T-helper 2 cell treated with Interferon-gamma antibody and Interleukin-4, amounts not matched to agents 5 μg/mL and 100 μg/mL, for 36 hours (primary cell): Measurements from ENCODE around the gene C22orf39.
A peak's percentile ranks its signal among the peaks of the same experiment; 100 is the strongest.

ENCODE experiments used
- DNase-seq: peaks from one replicate; pipeline ENCODE4 v3.0.0; 2021; ENCODE audit warnings: low spot score
- H3K27ac Mint-ChIP-seq: one replicate; pipeline ENCODE4 v1.8.0; 2021; ENCODE audit warnings: mild to moderate bottlenecking, mixed read lengths
- H3K27me3 Mint-ChIP-seq: one replicate; pipeline ENCODE4 v1.8.0; 2021; ENCODE audit warnings: low read depth, mixed read lengths
- H3K36me3 Mint-ChIP-seq: one replicate; pipeline ENCODE4 v1.8.0; 2021; ENCODE audit warnings: low read depth, mixed read lengths
- H3K4me1 Mint-ChIP-seq: one replicate; pipeline ENCODE4 v1.8.0; 2021; ENCODE audit warnings: low read depth, mixed read lengths
- H3K4me3 Mint-ChIP-seq: one replicate; pipeline ENCODE4 v1.8.0; 2022; ENCODE audit warnings: mild to moderate bottlenecking, moderate library complexity, mixed read lengths
- H3K9me3 Mint-ChIP-seq: one replicate; pipeline ENCODE4 v1.8.0; 2021; ENCODE audit warnings: mixed read lengths

Gene C22orf39

DNA sequence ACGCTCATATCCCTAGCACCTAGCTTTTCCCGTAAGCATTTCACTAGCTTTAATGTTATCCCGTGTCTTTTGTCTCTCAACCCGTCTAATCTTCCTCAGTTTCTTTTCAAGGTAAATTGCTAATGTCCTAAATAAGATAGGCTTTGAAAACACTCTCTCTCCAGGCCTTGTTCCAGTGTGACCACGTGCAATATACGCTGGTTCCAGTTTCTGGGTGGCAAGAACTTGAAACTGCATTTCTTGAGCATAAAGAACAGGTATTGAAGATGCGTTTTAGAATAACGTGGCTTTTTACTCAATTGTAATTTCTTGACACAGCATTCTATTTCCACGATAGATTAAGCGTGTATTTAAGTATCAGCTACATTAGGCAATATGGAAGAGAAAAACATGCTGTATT, 33.3 kb upstream of the C22orf39 start:
- Mint-ChIP-seq H3K9me3 (no peaks in the 10 kb centered on the region), H3K4me3 (peak overlapping the region; percentile 95), H3K4me1 (peaks cover 24% of the 10 kb centered on the region), H3K36me3 (peaks cover 34% of the 10 kb centered on the region), H3K27me3 (no peaks in the 10 kb centered on the region), H3K27ac (peak overlapping the region; percentile 98)
- no peak for DNase-seq

- no peaks in the 10 kb centered on the region for H3K9me3 Mint-ChIP-seq
- peaks cover 22% of the 10 kb centered on the region for H3K4me1 Mint-ChIP-seq
- DNase-seq: no peak
- H3K36me3 Mint-ChIP-seq: peaks cover 32% of the 10 kb centered on the region
- H3K4me3 Mint-ChIP-seq: peak overlapping the region; percentile 95
- no peaks in the 10 kb centered on the region for H3K27me3 Mint-ChIP-seq
- peak overlapping the region; percentile 98 for H3K27ac Mint-ChIP-seq
Observed at GRCh38 chr22:19480173-19480568, 32.7 kb upstream of the C22orf39 start.

DNA sequence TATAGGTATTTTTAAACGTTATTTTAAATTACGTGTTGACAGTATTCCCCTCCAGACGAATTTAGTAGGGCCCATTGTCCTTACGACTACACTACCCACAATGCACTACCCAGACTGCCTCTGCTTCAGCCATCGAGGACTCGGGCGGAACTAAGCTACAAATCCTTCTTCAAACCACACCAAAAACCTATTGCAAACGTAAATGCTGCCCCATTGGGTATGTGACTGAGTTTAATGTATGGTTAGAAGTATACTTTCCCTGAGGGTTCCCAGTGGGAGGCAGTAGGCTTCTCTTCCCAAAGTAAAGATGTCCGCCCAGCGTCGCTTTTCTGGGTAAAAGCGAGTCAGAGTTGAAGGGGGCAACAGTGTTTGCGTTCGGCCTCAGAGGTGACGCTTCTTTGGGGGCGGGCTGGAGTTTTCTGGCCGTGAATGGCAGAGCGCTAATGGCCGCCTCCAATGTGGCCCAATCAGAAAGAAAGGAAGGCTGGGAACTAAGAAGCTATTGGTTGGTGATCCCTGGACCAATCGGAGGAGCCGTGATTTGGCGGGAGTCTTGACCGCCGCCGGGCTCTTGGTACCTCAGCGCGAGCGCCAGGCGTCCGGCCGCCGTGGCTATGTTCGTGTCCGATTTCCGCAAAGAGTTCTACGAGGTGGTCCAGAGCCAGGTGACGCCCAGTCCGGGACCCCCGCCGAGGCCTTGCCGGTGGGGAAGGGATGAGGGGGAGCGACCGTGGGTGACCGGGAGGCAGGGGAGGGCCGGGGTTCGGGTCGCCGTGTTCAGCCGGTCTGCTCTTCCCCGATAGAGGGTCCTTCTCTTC, 32.1 kb upstream of the C22orf39 start, which contains the start of gene CDC45:
CDC45 (plus strand) TSS at position 566 of the 818 bp plus-strand sequence; CDS start at position 615, 49 bp downstream.
- H3K36me3 Mint-ChIP-seq: peaks cover 26% of the 10 kb centered on the region
- DNase-seq: peak; percentile 93
- H3K4me1 Mint-ChIP-seq: peaks cover 21% of the 10 kb centered on the region
- peak within 1 kb of the TSS; percentile 96 for H3K4me3 Mint-ChIP-seq
- H3K27ac Mint-ChIP-seq: peak within 1 kb of the TSS; percentile 98
- no peaks in the 10 kb centered on the region for H3K27me3 Mint-ChIP-seq
- no peaks in the 10 kb centered on the region for H3K9me3 Mint-ChIP-seq

DNA sequence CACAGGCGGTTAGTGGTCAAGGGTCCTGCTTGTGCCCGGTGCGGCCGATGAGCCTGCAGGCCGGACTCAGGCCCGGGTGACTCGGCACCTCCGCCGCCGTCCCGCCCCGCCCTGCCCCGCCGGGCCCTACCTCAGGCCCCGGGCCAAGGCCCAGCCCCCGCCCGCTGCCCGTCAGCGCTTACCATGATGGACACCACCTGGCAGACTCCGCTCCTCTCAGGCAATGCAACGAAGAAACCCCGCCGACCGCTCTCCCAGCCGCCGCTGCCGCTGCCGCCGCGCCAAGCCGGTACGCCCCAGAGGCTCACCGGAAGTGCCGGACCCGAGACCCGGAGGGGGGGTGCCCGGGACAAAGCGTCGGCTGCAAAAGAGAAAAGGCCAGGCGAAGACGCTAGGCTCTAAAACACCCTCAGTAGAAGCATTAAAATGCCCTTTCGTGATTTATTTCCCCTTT, 31.4 kb upstream of the C22orf39 start, which contains the start of gene UFD1:
UFD1 (minus strand) TSS at position 293 of the 454 bp plus-strand sequence; CDS start at position 185, 108 bp downstream.
- Mint-ChIP-seq H3K9me3 (no peaks in the 10 kb centered on the region), H3K27ac (peak within 1 kb of the TSS; percentile 98), H3K4me3 (peak within 1 kb of the TSS; percentile 96), H3K36me3 (peaks cover 24% of the 10 kb centered on the region), H3K27me3 (no peaks in the 10 kb centered on the region), H3K4me1 (peaks cover 21% of the 10 kb centered on the region)
- peak; percentile 79 for DNase-seq

DNA sequence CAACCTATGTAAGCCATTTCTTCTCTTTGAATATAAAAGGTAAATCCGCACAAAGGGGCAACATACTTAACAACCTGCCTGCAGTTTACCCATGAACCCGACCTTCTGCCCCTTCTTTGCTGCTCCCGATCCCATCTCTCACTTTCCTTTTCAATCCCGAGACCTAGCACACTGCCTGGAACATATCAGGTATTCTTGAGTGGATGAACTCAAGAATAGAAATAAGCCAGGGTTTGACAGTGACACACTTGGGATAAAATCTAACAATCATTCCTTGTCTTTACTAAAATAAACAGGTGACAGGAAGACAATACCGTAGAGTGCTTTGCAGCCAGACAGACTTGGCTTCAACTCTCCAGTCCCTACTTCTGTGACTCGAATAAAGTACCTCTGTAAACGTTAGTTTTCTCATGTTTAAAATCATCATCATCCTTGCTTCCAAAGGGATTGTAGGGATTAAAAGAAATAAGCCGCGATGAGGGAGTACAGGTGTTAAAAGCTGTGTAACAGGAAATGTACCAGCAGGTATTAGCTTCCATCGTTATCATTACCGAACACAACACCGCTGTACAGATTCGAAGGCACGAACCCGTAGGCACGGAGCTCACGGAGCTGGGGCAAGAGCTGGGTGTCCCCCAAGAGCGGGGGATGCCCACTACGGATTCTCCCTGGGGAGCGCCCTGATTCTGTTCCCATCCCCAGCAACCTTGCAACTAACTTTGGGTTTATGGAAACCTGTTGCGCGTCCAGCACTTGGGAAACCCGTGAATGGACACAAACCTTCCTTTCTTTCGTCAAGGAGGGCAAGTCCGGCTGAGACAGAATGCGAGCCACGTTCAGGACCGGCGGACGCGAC, 30.8 kb upstream of the C22orf39 start:
- no peak for DNase-seq
- peak overlapping the region; percentile 96 for H3K4me3 Mint-ChIP-seq
- H3K36me3 Mint-ChIP-seq: peaks cover 24% of the 10 kb centered on the region
- H3K4me1 Mint-ChIP-seq: peaks cover 19% of the 10 kb centered on the region
- no peaks in the 10 kb centered on the region for H3K27me3 Mint-ChIP-seq
- peak overlapping the region; percentile 89 for H3K27ac Mint-ChIP-seq
- no peaks in the 10 kb centered on the region for H3K9me3 Mint-ChIP-seq

DNA sequence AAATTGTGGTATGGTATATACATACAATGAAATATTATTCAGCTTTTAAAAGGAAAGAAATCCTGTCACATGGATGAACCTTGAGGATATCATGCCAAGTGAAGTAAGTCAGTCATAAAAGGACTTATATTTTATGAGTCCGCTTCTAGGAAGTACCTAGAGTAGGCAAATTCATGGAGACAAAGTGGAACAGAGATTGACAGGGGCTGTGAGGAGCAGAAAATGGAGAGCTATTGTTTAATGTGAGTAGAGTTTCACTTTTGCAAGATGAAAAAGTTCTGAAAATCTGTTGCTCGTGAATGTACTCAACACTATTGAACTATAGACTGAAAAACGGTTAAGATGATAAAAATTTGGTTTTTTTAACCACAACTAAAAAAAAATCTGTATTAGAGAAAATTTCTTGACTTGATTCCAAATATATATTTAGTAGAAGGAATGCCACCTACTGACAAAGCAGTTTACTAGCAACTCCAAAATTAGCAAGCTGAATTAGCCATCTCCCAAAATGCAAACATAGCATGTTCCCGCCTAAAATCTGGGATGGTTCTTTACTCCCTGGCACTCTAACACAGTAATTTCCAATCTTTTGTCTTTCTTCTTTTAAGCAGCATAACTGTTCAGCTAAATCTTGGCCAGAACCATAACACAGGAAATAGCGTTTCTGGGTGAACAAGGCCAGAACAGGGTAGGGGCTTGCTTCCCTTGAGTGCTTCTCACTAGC, 30.0 kb upstream of the C22orf39 start:
- peak overlapping the region; percentile 96 for H3K4me3 Mint-ChIP-seq
- no peaks in the 10 kb centered on the region for H3K9me3 Mint-ChIP-seq
- H3K36me3 Mint-ChIP-seq: peaks cover 23% of the 10 kb centered on the region
- peaks cover 19% of the 10 kb centered on the region for H3K4me1 Mint-ChIP-seq
- no peak for DNase-seq
- peak overlapping the region; percentile 89 for H3K27ac Mint-ChIP-seq
- H3K27me3 Mint-ChIP-seq: no peaks in the 10 kb centered on the region

DNA sequence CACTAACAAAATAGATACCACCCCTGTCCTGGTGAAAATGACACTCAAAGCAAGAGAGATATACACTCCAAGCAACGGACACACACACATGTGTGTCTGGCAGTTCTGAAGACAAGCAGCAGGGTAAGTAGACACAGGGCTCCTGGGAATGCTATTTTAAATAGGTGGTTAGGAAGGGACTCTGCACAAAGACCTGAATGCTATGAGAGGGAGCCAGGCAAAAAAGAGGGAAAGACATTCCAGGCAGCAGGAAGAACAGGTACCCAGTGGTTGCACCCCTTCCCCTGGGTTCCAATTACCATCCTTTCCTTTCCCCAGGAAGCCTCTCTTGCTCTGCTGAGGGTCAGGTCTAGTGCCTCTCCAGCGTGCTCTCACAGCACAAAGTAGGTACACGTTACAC, 28.5 kb upstream of the C22orf39 start:
- H3K4me3 Mint-ChIP-seq: no peak overlapping the region
- peaks cover 33% of the 10 kb centered on the region for H3K36me3 Mint-ChIP-seq
- H3K4me1 Mint-ChIP-seq: peaks cover 19% of the 10 kb centered on the region
- no peak overlapping the region for H3K27ac Mint-ChIP-seq
- no peak for DNase-seq
- H3K9me3 Mint-ChIP-seq: no peaks in the 10 kb centered on the region
- no peaks in the 10 kb centered on the region for H3K27me3 Mint-ChIP-seq

DNA sequence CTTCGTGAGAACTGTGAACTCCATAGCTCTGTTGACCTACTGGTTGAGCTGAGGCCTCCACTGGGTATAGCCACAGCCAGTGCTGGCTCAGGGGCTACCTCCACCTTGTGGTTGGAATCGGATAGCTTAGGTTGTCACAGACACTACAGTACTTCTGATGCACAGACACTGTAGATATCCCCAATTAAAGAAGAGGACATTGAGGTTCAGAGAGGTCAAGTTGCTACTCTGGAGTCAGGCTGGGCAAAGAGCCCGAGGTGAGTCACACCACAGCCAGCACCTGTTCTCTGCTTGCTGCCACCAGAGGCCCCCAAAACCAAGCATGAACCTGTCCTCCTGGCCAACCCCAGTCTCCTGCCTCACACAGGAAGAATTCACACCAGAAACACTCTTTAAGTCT, 26.1 kb upstream of the C22orf39 start:
- H3K36me3 Mint-ChIP-seq: peaks cover 37% of the 10 kb centered on the region
- H3K4me1 Mint-ChIP-seq: peaks cover 11% of the 10 kb centered on the region
- H3K27ac Mint-ChIP-seq: no peak overlapping the region
- no peaks in the 10 kb centered on the region for H3K9me3 Mint-ChIP-seq
- DNase-seq: no peak
- H3K27me3 Mint-ChIP-seq: no peaks in the 10 kb centered on the region
- no peak overlapping the region for H3K4me3 Mint-ChIP-seq

DNA sequence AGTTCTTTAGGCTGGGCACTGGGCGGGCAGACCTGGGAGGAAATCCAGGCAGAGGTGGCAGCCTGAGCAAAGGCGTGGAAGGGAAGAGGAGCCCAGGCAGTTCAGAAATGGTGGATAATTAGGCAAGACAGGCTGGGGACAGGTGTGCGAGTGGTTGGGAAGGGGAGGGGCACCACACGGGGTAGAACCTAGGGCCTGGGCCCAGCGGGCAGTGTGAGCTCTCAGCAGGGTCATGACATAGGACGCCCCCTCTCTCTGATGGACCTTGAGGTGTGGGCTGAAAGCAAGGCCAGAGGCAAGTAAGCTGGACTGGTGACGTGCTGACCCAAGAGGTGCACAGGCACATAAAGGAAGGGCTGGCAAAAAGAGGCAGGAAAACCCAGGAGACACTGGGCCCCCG, 24.7 kb upstream of the C22orf39 start:
- Mint-ChIP-seq H3K4me3 (no peak overlapping the region), H3K27me3 (no peaks in the 10 kb centered on the region), H3K36me3 (peaks cover 51% of the 10 kb centered on the region), H3K4me1 (peaks cover 3% of the 10 kb centered on the region), H3K27ac (no peak overlapping the region), H3K9me3 (no peaks in the 10 kb centered on the region)
- DNase-seq: no peak

DNA sequence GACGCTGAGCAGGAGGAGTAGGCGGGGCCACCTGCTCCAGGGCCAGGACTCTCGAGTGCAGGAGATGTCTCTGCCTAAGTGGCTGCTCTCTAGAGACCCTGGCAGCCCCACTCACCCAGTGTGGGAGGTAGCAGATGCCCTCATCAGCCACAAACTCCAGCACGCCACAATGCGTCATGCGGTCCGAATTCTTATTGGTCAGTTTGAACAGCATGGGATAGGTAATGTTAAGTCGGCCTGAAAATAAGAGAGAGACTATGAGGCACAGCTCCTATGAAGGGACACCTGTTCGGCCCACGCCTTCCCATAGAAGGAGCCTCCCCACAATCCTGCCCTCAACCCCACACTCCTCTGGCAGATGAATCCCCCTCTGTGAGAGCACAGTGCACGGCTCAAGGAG, 24.1 kb upstream of the C22orf39 start:
- Mint-ChIP-seq H3K27me3 (no peaks in the 10 kb centered on the region), H3K36me3 (peaks cover 56% of the 10 kb centered on the region), H3K9me3 (no peaks in the 10 kb centered on the region), H3K4me1 (no peaks in the 10 kb centered on the region), H3K27ac (no peak overlapping the region), H3K4me3 (no peak overlapping the region)
- no peak for DNase-seq

- Mint-ChIP-seq H3K4me1 (peaks cover 3% of the 10 kb centered on the region), H3K4me3 (no peak overlapping the region), H3K27me3 (no peaks in the 10 kb centered on the region), H3K36me3 (peaks cover 65% of the 10 kb centered on the region), H3K9me3 (no peaks in the 10 kb centered on the region), H3K27ac (no peak overlapping the region)
- DNase-seq: no peak
Observed at GRCh38 chr22:19470010-19470409, 22.5 kb upstream of the C22orf39 start.

- H3K27ac Mint-ChIP-seq: no peak overlapping the region
- DNase-seq: no peak
- peaks cover 68% of the 10 kb centered on the region for H3K36me3 Mint-ChIP-seq
- peaks cover 5% of the 10 kb centered on the region for H3K4me1 Mint-ChIP-seq
- H3K4me3 Mint-ChIP-seq: no peak overlapping the region
- no peaks in the 10 kb centered on the region for H3K27me3 Mint-ChIP-seq
- H3K9me3 Mint-ChIP-seq: no peaks in the 10 kb centered on the region
Observed at GRCh38 chr22:19469421-19469820, 21.9 kb upstream of the C22orf39 start.

GRCh38 chr22:19467912-19468311, 20.4 kb upstream of the C22orf39 start:
- Mint-ChIP-seq H3K4me1 (peaks cover 5% of the 10 kb centered on the region), H3K36me3 (peaks cover 66% of the 10 kb centered on the region), H3K4me3 (no peak overlapping the region), H3K27ac (no peak overlapping the region), H3K9me3 (no peaks in the 10 kb centered on the region), H3K27me3 (no peaks in the 10 kb centered on the region)
- no peak for DNase-seq
